ENCODE data around the gene MS4A14.

GRCh38 chr11:60357771-60358170, 38.5 kb upstream of the MS4A14 start:
- no peak for TF ChIP-seq CTCF (IDR thresholded peaks at IDR 0.05; ENCODE audit: insufficient read depth, low read length)
- TF ChIP-seq POLR2AphosphoS5 (IDR thresholded peaks at IDR 0.05; ENCODE audit: low read depth): no peak
- no peak for TF ChIP-seq GABPA (IDR thresholded peaks at IDR 0.05; ENCODE audit: low read depth)
- no peak for TF ChIP-seq SPI1 (IDR thresholded peaks at IDR 0.05; ENCODE audit: borderline replicate concordance, low read depth)

All from HL-60 (cell line).